Stimulated activated CD8-positive, alpha-beta memory T cell treated with anti-CD3 and anti-CD28 coated beads, Interleukin-15, amount 100 ng/mL, for 24 hours (primary cell): Measurements from ENCODE around the gene LRRC4C.

Source experiments
- DNase-seq: peaks from one replicate; pipeline ENCODE4 v3.0.0-alpha.2; 2020; ENCODE audit warnings: low read depth

LRRC4C gene

GRCh38 chr11:40099426-40100161 lies 1359.9 kb downstream of the LRRC4C start:
- DNase-seq, result no peak

GRCh38 chr11:40095446-40095845 lies 1364.0 kb downstream of the LRRC4C start:
- DNase-seq, result no peak

- DNase-seq, result no peak
Measured at GRCh38 chr11:40094954-40095353, 1364.5 kb downstream of the LRRC4C start.

- no peak for DNase-seq
Measured at GRCh38 chr11:40080434-40080833, 1379.0 kb downstream of the LRRC4C start.
